Measurements from ENCODE around the gene EFHB.
"Not testable (repeated sequence)": the region's sequence is repeated elsewhere in the genome, so short reads cannot be mapped to it uniquely, and the experiment has no call there.

Gene EFHB

GRCh38 chr3:19901918-19902317, 32.1 kb downstream of the EFHB start:
- TF ChIP-seq, protein P1, sequence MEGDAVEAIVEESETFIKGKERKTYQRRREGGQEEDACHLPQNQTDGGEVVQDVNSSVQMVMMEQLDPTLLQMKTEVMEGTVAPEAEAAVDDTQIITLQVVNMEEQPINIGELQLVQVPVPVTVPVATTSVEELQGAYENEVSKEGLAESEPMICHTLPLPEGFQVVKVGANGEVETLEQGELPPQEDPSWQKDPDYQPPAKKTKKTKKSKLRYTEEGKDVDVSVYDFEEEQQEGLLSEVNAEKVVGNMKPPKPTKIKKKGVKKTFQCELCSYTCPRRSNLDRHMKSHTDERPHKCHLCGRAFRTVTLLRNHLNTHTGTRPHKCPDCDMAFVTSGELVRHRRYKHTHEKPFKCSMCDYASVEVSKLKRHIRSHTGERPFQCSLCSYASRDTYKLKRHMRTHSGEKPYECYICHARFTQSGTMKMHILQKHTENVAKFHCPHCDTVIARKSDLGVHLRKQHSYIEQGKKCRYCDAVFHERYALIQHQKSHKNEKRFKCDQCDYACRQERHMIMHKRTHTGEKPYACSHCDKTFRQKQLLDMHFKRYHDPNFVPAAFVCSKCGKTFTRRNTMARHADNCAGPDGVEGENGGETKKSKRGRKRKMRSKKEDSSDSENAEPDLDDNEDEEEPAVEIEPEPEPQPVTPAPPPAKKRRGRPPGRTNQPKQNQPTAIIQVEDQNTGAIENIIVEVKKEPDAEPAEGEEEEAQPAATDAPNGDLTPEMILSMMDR (IDR thresholded peaks at IDR 0.05), result no peak
- peak overlapping the region; percentile 0 to 35 for H3K4me3 ChIP-seq (ENCODE audit: low read depth in 1 of 2, low read length in 1 of 2)
- H3K27me3 ChIP-seq, result no peaks in the 10 kb centered on the region
- peaks cover 18 to 22% of the 10 kb centered on the region in 2 experiments for H3K4me1 ChIP-seq (ENCODE audit: control insufficient read depth in 1 of 2, insufficient read depth in 1 of 2, low read depth in 1 of 2, low read length in 1 of 2)
- H3K27ac ChIP-seq, result peak overlapping the region; percentile 89
- H3K36me3 ChIP-seq, result no peaks in the 10 kb centered on the region
- H3K9me3 ChIP-seq, result no peaks in the 10 kb centered on the region

DNA sequence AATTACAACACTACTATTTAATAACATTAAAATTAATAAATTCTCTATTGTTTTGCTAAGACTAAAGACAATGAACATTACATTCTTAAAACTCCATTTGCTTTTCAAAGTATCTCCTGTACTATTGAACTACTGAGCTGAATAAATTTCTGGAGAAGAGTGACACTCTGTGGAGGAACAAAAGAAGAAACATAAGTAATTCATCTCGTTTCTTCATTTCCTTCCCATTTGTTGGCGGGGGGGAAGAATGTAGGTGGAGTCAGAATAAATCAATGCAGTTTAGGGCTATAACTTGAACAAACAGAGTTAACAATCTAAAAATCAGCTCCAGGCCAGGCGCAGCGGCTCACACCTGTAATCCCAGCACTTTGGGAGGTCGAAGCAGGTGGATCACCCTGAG, 32.7 kb downstream of the EFHB start:
- H3K4me3 ChIP-seq (ENCODE audit: low read depth in 1 of 2, low read length in 1 of 2), result peak overlapping the region; percentile 0 to 35
- no peaks in the 10 kb centered on the region for H3K9me3 ChIP-seq
- H3K27me3 ChIP-seq, result no peaks in the 10 kb centered on the region
- H3K27ac ChIP-seq, result peak overlapping the region; percentile 89
- peaks cover 18 to 22% of the 10 kb centered on the region in 2 experiments for H3K4me1 ChIP-seq (ENCODE audit: control insufficient read depth in 1 of 2, insufficient read depth in 1 of 2, low read depth in 1 of 2, low read length in 1 of 2)
- TF ChIP-seq, protein P1 (IDR thresholded peaks at IDR 0.05), result no peak
- no peaks in the 10 kb centered on the region for H3K36me3 ChIP-seq

DNA sequence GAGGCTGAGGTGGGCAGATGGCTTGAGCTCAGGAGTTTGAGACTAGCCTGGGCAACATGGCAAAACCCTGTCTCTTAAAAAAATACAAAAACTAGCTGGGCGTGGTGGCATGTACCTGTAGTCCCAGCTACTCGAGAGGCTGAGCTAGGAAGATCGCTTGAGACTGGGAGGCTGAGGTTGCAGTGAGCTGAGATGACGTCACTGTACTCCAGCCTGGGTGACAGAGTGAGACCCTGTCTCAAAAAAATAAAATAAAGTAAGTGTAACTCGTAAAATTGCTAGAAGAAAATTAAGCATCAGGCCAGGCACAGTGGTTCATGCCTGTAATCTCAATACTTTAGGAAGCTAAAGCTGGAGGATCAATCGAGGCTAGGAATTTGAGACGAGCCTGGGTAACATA, 34.2 kb downstream of the EFHB start:
- not testable (repeated sequence) for H3K9me3 ChIP-seq; H3K27me3 ChIP-seq; H3K27ac ChIP-seq; H3K36me3 ChIP-seq; H3K4me3 ChIP-seq (ENCODE audit: low read depth in 1 of 2, low read length in 1 of 2)
- peaks cover 18 to 22% of the 10 kb centered on the region in 2 experiments for H3K4me1 ChIP-seq (ENCODE audit: control insufficient read depth in 1 of 2, insufficient read depth in 1 of 2, low read depth in 1 of 2, low read length in 1 of 2)

DNA sequence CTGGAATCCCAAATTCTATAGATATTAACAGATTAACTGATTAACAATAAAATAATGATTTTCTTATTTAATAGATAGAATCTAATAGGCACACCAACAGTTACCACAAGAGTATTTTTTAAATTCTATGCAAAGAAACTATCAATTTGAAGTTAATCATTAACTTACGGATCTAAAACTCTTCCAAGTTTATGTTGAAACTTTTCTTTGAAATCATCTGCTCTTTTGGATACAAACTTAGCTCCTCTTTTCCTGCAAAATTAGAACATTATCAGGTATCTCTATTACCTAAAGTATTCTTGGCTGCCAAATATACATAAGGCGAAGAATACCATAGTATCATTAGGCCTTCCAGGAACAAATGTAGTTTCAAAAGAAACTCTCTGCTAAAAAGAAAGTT, 34.8 kb downstream of the EFHB start:
- Histone ChIP-seq H3K27me3 (no peaks in the 10 kb centered on the region), H3K27ac (no peak overlapping the region), H3K36me3 (no peaks in the 10 kb centered on the region), H3K9me3 (no peaks in the 10 kb centered on the region), H3K4me1 (ENCODE audit: control insufficient read depth in 1 of 2, insufficient read depth in 1 of 2, low read depth in 1 of 2, low read length in 1 of 2) (peaks cover 18 to 22% of the 10 kb centered on the region in 2 experiments), H3K4me3 (ENCODE audit: low read depth in 1 of 2, low read length in 1 of 2) (no peak overlapping the region)
- TF ChIP-seq, protein P1 (IDR thresholded peaks at IDR 0.05), result no peak

DNA sequence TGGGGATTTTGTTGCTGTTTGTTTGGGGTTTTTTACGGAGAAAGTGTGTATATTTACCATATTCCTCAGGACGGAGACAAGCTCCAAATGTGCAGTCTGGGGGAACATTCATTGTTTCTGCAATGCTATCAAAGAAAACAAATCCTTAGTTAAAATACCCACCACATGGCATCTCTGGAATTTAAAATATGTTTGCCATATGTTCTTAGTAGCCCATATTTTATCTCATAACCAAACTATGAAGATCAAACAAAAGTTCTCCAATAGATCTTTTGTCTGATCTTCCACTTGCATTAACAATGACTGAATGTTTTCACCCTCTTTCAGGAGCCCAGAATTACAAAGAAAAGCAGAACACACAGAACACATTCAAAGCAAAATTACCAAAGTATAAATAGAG, 35.3 kb downstream of the EFHB start:
- Histone ChIP-seq H3K27ac (no peak overlapping the region), H3K4me3 (ENCODE audit: low read depth in 1 of 2, low read length in 1 of 2) (no peak overlapping the region), H3K9me3 (no peaks in the 10 kb centered on the region), H3K4me1 (ENCODE audit: control insufficient read depth in 1 of 2, insufficient read depth in 1 of 2, low read depth in 1 of 2, low read length in 1 of 2) (peaks cover 18 to 22% of the 10 kb centered on the region in 2 experiments), H3K36me3 (no peaks in the 10 kb centered on the region), H3K27me3 (no peaks in the 10 kb centered on the region)
- TF ChIP-seq, protein P1 (IDR thresholded peaks at IDR 0.05), result no peak

GRCh38 chr3:19891740-19892139, 42.3 kb downstream of the EFHB start:
- no peaks in the 10 kb centered on the region for H3K36me3 ChIP-seq
- H3K27me3 ChIP-seq, result no peaks in the 10 kb centered on the region
- TF ChIP-seq, protein P1 (IDR thresholded peaks at IDR 0.05), result no peak
- H3K4me3 ChIP-seq (ENCODE audit: low read depth in 1 of 2, low read length in 1 of 2), result no peak overlapping the region
- no peaks in the 10 kb centered on the region for H3K9me3 ChIP-seq
- no peak overlapping the region for H3K27ac ChIP-seq
- H3K4me1 ChIP-seq (ENCODE audit: control insufficient read depth in 1 of 2, insufficient read depth in 1 of 2, low read depth in 1 of 2, low read length in 1 of 2), result no peaks in the 10 kb centered on the region

All from neutrophil (primary cell).